ENCODE results near the gene ACBD6.
A peak's percentile ranks its signal among the peaks of the same experiment; 100 is the strongest.
"Not testable (repeated sequence)": the region's sequence is repeated elsewhere in the genome, so short reads cannot be mapped to it uniquely, and the experiment has no call there.

The ACBD6 gene

GRCh38 chr1:180502361-180503279 is at the start of gene ACBD6:
ACBD6 (minus strand) TSS chr1:180502577; CDS start chr1:180502266, 311 bp downstream.
- Histone ChIP-seq H3K27ac (peak within 1 kb of the TSS; percentile 91), H3K27me3 (replicated peaks) (no peaks in the 10 kb centered on the region), H3K4me3 (ENCODE audit: low read depth, low read length) (peak within 1 kb of the TSS; percentile 96), H3K36me3 (replicated peaks) (no peaks in the 10 kb centered on the region)
- in situ Hi-C loops (cut with HindIII; ENCODE audit: low pct_ligation_motif_present, low sequenced_read_pairs), result loop anchor here (25.0 kb wide), 2 partner anchors 360 to 660 kb away; no protein-coding TSS in a partner anchor
- DNase-seq, result peak; percentile 82
- TF ChIP-seq CTCF (IDR thresholded peaks at IDR 0.05; ENCODE audit: low read depth, low read length, missing control alignments), result peak; percentile 43

- H3K27me3 ChIP-seq (replicated peaks), result no peaks in the 10 kb centered on the region
- in situ Hi-C loops (cut with HindIII; ENCODE audit: low pct_ligation_motif_present, low sequenced_read_pairs), result no loop called here
- no peak for DNase-seq
- no peak for TF ChIP-seq CTCF (IDR thresholded peaks at IDR 0.05; ENCODE audit: low read depth, low read length, missing control alignments)
- H3K4me3 ChIP-seq (ENCODE audit: low read depth, low read length), result no peak overlapping the region
- no peak overlapping the region for H3K27ac ChIP-seq
- H3K36me3 ChIP-seq (replicated peaks), result no peaks in the 10 kb centered on the region
Observed at GRCh38 chr1:180551997-180552396, 49.6 kb upstream of the ACBD6 start.

GRCh38 chr1:180550241-180550640 is 47.9 kb upstream of the ACBD6 start:
- H3K27ac ChIP-seq, result no peak overlapping the region
- in situ Hi-C loops (cut with HindIII; ENCODE audit: low pct_ligation_motif_present, low sequenced_read_pairs), result no loop called here
- H3K4me3 ChIP-seq (ENCODE audit: low read depth, low read length), result no peak overlapping the region
- TF ChIP-seq CTCF (IDR thresholded peaks at IDR 0.05; ENCODE audit: low read depth, low read length, missing control alignments), result no peak
- no peaks in the 10 kb centered on the region for H3K27me3 ChIP-seq (replicated peaks)
- H3K36me3 ChIP-seq (replicated peaks), result no peaks in the 10 kb centered on the region
- no peak for DNase-seq

- H3K27me3 ChIP-seq (replicated peaks); H3K36me3 ChIP-seq (replicated peaks); in situ Hi-C loops (cut with HindIII; ENCODE audit: low pct_ligation_motif_present, low sequenced_read_pairs); H3K4me3 ChIP-seq (ENCODE audit: low read depth, low read length); DNase-seq; H3K27ac ChIP-seq: not testable (repeated sequence)
Observed at GRCh38 chr1:180549770-180550169, 47.4 kb upstream of the ACBD6 start.

- Histone ChIP-seq H3K27me3 (replicated peaks) (no peaks in the 10 kb centered on the region), H3K4me3 (ENCODE audit: low read depth, low read length) (no peak overlapping the region), H3K36me3 (replicated peaks) (no peaks in the 10 kb centered on the region), H3K27ac (no peak overlapping the region)
- in situ Hi-C loops (cut with HindIII; ENCODE audit: low pct_ligation_motif_present, low sequenced_read_pairs), result no loop called here
- DNase-seq, result no peak
- TF ChIP-seq CTCF (IDR thresholded peaks at IDR 0.05; ENCODE audit: low read depth, low read length, missing control alignments), result no peak
Observed at GRCh38 chr1:180548686-180549317, 46.4 kb upstream of the ACBD6 start.

- no peak for TF ChIP-seq CTCF (IDR thresholded peaks at IDR 0.05; ENCODE audit: low read depth, low read length, missing control alignments)
- no peak for DNase-seq
- in situ Hi-C loops (cut with HindIII; ENCODE audit: low pct_ligation_motif_present, low sequenced_read_pairs), result no loop called here
Observed at GRCh38 chr1:180545991-180546390, 43.6 kb upstream of the ACBD6 start.

More at GRCh38 chr1:180545991-180546390, 43.6 kb upstream of the ACBD6 start:
- Histone ChIP-seq H3K27me3 (replicated peaks) (no peaks in the 10 kb centered on the region), H3K27ac (no peak overlapping the region), H3K36me3 (replicated peaks) (no peaks in the 10 kb centered on the region), H3K4me3 (ENCODE audit: low read depth, low read length) (no peak overlapping the region)

Measured in brain microvascular endothelial cell (primary cell).